Measurements from ENCODE around the gene FCGR1A.
"Not testable (repeated sequence)": the region's sequence is repeated elsewhere in the genome, so short reads cannot be mapped to it uniquely, and the experiment has no call there.

FCGR1A gene

GRCh38 chr1:149782600-149782999 is at the start of gene FCGR1A:
TSS of gene FCGR1A (plus strand) at chr1:149782694. CDS start at chr1:149782744, 50 bp downstream.
- H3K27me3 Mint-ChIP-seq (ENCODE audit: low read depth, poor library complexity); H3K36me3 Mint-ChIP-seq (ENCODE audit: low read depth); H3K9me3 Mint-ChIP-seq; H3K4me3 Mint-ChIP-seq; H3K4me1 Mint-ChIP-seq; DNase-seq; H3K27ac Mint-ChIP-seq: not testable (repeated sequence)

GRCh38 chr1:149732781-149733180 is 49.7 kb upstream of the FCGR1A start:
- not testable (repeated sequence) for H3K4me3 Mint-ChIP-seq; H3K9me3 Mint-ChIP-seq; H3K27ac Mint-ChIP-seq; H3K27me3 Mint-ChIP-seq (ENCODE audit: low read depth, poor library complexity); DNase-seq; H3K36me3 Mint-ChIP-seq (ENCODE audit: low read depth); H3K4me1 Mint-ChIP-seq

GRCh38 chr1:149734692-149735091 is 47.8 kb upstream of the FCGR1A start:
- not testable (repeated sequence) for DNase-seq; H3K27ac Mint-ChIP-seq; H3K9me3 Mint-ChIP-seq; H3K27me3 Mint-ChIP-seq (ENCODE audit: low read depth, poor library complexity); H3K4me1 Mint-ChIP-seq; H3K4me3 Mint-ChIP-seq; H3K36me3 Mint-ChIP-seq (ENCODE audit: low read depth)

- peak overlapping the region; percentile 72 for H3K4me3 Mint-ChIP-seq
- H3K9me3 Mint-ChIP-seq; H3K36me3 Mint-ChIP-seq (ENCODE audit: low read depth); H3K4me1 Mint-ChIP-seq; H3K27ac Mint-ChIP-seq: not testable (repeated sequence)
- DNase-seq, result peak; percentile 12
- H3K27me3 Mint-ChIP-seq (ENCODE audit: low read depth, poor library complexity), result peaks cover 11% of the 10 kb centered on the region
These were observed 42.3 kb upstream of the FCGR1A start for GRCh38 chr1:149740148-149740581.

- H3K4me1 Mint-ChIP-seq; H3K27ac Mint-ChIP-seq; DNase-seq; H3K36me3 Mint-ChIP-seq (ENCODE audit: low read depth); H3K9me3 Mint-ChIP-seq: not testable (repeated sequence)
- peaks cover 12% of the 10 kb centered on the region for H3K27me3 Mint-ChIP-seq (ENCODE audit: low read depth, poor library complexity)
- peak overlapping the region; percentile 72 for H3K4me3 Mint-ChIP-seq
These were observed 41.8 kb upstream of the FCGR1A start for GRCh38 chr1:149740590-149741230.

- not testable (repeated sequence) for DNase-seq; H3K4me3 Mint-ChIP-seq; H3K36me3 Mint-ChIP-seq (ENCODE audit: low read depth)
These were observed 40.6 kb upstream of the FCGR1A start for GRCh38 chr1:149741914-149742313.

GRCh38 chr1:149746463-149747356 is 35.8 kb upstream of the FCGR1A start:
- not testable (repeated sequence) for H3K9me3 Mint-ChIP-seq; H3K4me1 Mint-ChIP-seq; H3K27ac Mint-ChIP-seq; H3K36me3 Mint-ChIP-seq (ENCODE audit: low read depth)
- DNase-seq, result peak; percentile 23
- peak overlapping the region; percentile 81 for H3K4me3 Mint-ChIP-seq
- peaks cover 36% of the 10 kb centered on the region for H3K27me3 Mint-ChIP-seq (ENCODE audit: low read depth, poor library complexity)

More at GRCh38 chr1:149741914-149742313, 40.6 kb upstream of the FCGR1A start:
- peaks cover 24% of the 10 kb centered on the region for H3K27me3 Mint-ChIP-seq (ENCODE audit: low read depth, poor library complexity)
- H3K27ac Mint-ChIP-seq, H3K9me3 Mint-ChIP-seq, H3K4me1 Mint-ChIP-seq: not testable (repeated sequence)

GRCh38 chr1:149747359-149748143 is 34.9 kb upstream of the FCGR1A start:
- H3K27ac Mint-ChIP-seq; H3K4me1 Mint-ChIP-seq; DNase-seq; H3K36me3 Mint-ChIP-seq (ENCODE audit: low read depth); H3K9me3 Mint-ChIP-seq: not testable (repeated sequence)
- Mint-ChIP-seq H3K27me3 (ENCODE audit: low read depth, poor library complexity) (peaks cover 36% of the 10 kb centered on the region), H3K4me3 (peak overlapping the region; percentile 81)

- peak; percentile 6 for DNase-seq
- not testable (repeated sequence) for H3K36me3 Mint-ChIP-seq (ENCODE audit: low read depth); H3K27ac Mint-ChIP-seq; H3K4me1 Mint-ChIP-seq; H3K9me3 Mint-ChIP-seq
- H3K4me3 Mint-ChIP-seq, result peak overlapping the region; percentile 81
- peaks cover 36% of the 10 kb centered on the region for H3K27me3 Mint-ChIP-seq (ENCODE audit: low read depth, poor library complexity)
These were observed 34.4 kb upstream of the FCGR1A start for GRCh38 chr1:149748144-149748500.

- peaks cover 30% of the 10 kb centered on the region for H3K27me3 Mint-ChIP-seq (ENCODE audit: low read depth, poor library complexity)
- not testable (repeated sequence) for DNase-seq; H3K27ac Mint-ChIP-seq; H3K4me3 Mint-ChIP-seq; H3K4me1 Mint-ChIP-seq; H3K9me3 Mint-ChIP-seq; H3K36me3 Mint-ChIP-seq (ENCODE audit: low read depth)
These were observed 31.9 kb upstream of the FCGR1A start for GRCh38 chr1:149750562-149750961.

GRCh38 chr1:149752186-149752585 is 30.3 kb upstream of the FCGR1A start:
- not testable (repeated sequence) for H3K4me3 Mint-ChIP-seq; H3K9me3 Mint-ChIP-seq; H3K4me1 Mint-ChIP-seq; H3K27ac Mint-ChIP-seq; DNase-seq; H3K36me3 Mint-ChIP-seq (ENCODE audit: low read depth)
- H3K27me3 Mint-ChIP-seq (ENCODE audit: low read depth, poor library complexity), result peaks cover 14% of the 10 kb centered on the region

GRCh38 chr1:149753466-149753865 is 29.0 kb upstream of the FCGR1A start:
- not testable (repeated sequence) for H3K4me3 Mint-ChIP-seq; H3K27ac Mint-ChIP-seq; H3K36me3 Mint-ChIP-seq (ENCODE audit: low read depth); H3K9me3 Mint-ChIP-seq; H3K4me1 Mint-ChIP-seq; DNase-seq; H3K27me3 Mint-ChIP-seq (ENCODE audit: low read depth, poor library complexity)

GRCh38 chr1:149755294-149755693 is 27.2 kb upstream of the FCGR1A start:
- not testable (repeated sequence) for H3K36me3 Mint-ChIP-seq (ENCODE audit: low read depth); H3K27me3 Mint-ChIP-seq (ENCODE audit: low read depth, poor library complexity); H3K27ac Mint-ChIP-seq; H3K4me3 Mint-ChIP-seq; H3K9me3 Mint-ChIP-seq; H3K4me1 Mint-ChIP-seq; DNase-seq

- not testable (repeated sequence) for H3K9me3 Mint-ChIP-seq
These were observed 20.2 kb upstream of the FCGR1A start for GRCh38 chr1:149762294-149762693.

More at GRCh38 chr1:149762294-149762693, 20.2 kb upstream of the FCGR1A start:
- not testable (repeated sequence) for H3K4me3 Mint-ChIP-seq; H3K27ac Mint-ChIP-seq; H3K27me3 Mint-ChIP-seq (ENCODE audit: low read depth, poor library complexity); H3K36me3 Mint-ChIP-seq (ENCODE audit: low read depth); DNase-seq; H3K4me1 Mint-ChIP-seq
